ENCODE data around the gene TMC8. TPM values are rescaled to one million over a fixed set of nuclear protein-coding genes. Genes with fewer than 3 reads are reported as not detected.
A peak's percentile ranks its signal among the peaks of the same experiment; 100 is the strongest.

The TMC8 gene
- polyA plus RNA-seq, 1 of the 3 experiments (the other 2 are of a cell fraction), result 0.18 TPM

DNA sequence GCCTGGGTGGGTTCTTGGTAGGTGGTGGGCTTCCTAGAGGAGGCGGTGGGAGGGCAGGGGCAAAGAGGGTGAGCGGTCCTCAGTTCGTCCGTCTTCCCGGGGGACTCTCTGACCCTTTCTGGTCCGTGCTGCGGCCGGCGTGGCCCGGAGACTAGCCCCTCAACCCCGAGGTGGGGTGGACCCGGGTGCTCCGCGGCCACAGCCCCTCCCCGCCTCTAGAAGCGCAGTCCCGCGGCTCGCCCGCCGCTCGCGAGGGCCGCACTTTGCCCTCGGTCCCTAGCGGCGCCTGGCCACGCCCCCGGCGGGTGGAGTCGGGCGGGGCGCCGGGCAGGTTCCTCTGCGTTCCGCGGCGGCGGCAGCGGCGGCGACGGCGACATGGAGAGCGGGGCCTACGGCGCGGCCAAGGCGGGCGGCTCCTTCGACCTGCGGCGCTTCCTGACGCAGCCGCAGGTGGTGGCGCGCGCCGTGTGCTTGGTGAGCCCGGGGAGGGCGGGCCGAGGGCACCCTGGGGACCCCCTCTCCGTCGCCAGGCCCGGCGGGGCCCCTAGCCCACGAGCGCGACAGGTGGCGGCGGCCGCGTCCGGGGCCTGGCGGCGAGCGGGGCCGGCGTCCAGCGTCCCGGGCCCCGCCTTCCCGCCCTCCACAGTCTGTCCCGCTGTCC, 37.8 kb downstream of the TMC8 start, which contains the start of gene SYNGR2 (continued):
- TF ChIP-seq SIN3A (IDR thresholded peaks at IDR 0.05; ENCODE audit: borderline replicate concordance, low read depth, low read length), result peak; percentile 53; the same call in 1 of the 2 replicates
- no peak for TF ChIP-seq NRF1 (IDR thresholded peaks at IDR 0.05; ENCODE audit: low read depth, low read length)
- no peak for TF ChIP-seq EZH2phosphoT487 (IDR thresholded peaks at IDR 0.05; ENCODE audit: borderline replicate concordance, low read depth)
- peak; percentile 18; the same call in 1 of the 2 replicates for TF ChIP-seq RAD21 (IDR thresholded peaks at IDR 0.05; ENCODE audit: low read length)
- TF ChIP-seq SMC3 (IDR thresholded peaks at IDR 0.05; ENCODE audit: low read depth, low read length), result peak; percentile 29; the same call in 1 of the 2 replicates
- no peak for TF ChIP-seq MEF2A (IDR thresholded peaks at IDR 0.05; ENCODE audit: borderline replicate concordance, low read depth)
- TF ChIP-seq, protein P1, sequence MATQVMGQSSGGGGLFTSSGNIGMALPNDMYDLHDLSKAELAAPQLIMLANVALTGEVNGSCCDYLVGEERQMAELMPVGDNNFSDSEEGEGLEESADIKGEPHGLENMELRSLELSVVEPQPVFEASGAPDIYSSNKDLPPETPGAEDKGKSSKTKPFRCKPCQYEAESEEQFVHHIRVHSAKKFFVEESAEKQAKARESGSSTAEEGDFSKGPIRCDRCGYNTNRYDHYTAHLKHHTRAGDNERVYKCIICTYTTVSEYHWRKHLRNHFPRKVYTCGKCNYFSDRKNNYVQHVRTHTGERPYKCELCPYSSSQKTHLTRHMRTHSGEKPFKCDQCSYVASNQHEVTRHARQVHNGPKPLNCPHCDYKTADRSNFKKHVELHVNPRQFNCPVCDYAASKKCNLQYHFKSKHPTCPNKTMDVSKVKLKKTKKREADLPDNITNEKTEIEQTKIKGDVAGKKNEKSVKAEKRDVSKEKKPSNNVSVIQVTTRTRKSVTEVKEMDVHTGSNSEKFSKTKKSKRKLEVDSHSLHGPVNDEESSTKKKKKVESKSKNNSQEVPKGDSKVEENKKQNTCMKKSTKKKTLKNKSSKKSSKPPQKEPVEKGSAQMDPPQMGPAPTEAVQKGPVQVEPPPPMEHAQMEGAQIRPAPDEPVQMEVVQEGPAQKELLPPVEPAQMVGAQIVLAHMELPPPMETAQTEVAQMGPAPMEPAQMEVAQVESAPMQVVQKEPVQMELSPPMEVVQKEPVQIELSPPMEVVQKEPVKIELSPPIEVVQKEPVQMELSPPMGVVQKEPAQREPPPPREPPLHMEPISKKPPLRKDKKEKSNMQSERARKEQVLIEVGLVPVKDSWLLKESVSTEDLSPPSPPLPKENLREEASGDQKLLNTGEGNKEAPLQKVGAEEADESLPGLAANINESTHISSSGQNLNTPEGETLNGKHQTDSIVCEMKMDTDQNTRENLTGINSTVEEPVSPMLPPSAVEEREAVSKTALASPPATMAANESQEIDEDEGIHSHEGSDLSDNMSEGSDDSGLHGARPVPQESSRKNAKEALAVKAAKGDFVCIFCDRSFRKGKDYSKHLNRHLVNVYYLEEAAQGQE (IDR thresholded peaks at IDR 0.05; ENCODE audit: low read depth, low read length), result no peak
- TF ChIP-seq TCF12 (IDR thresholded peaks at IDR 0.05), result no peak

DNA sequence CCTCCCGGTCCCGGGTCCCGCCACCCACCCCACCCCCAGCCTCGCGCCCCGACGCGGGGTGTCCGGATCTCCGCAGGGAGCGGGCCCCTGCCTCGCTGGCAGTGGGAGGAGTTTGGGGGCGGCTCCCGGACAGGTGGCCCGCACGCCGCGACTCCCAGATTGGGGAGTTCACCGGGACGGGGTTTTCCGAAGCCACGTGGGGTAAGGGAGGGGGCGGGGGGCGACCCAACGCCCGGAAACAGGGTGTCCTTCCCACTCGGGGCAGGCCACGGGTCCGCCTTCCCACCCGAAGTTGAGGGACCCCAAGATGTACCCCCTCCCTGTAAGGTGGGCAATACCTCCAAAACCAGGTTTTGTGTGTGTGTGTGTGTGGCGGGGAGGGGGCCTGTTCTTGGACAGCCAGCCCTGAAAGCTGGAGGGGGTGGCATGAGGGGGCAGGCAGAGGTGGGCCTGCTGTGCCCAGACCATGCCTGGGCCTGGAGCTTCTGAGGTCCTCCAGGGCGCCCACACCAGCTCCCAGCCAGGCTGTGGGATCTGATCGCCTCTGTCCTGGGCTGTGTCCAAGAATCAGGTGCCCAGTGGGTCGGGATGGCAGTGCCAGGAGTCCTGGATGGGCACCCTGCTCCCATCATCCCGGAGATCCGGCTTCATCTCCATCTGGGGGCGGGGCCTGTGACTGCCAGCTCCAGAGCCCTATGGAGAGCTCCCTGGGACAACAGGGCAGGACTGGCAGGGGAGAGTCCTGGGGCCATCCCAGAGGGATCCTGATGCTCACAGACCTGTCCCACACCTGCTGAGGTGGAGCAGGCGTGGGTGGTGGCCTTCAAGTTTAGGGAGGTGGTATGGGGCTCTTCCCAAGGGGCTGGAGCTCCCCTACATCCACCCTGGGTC, 38.6 kb downstream of the TMC8 start:
- ChIA-PET CTCF (interaction anchor here (0.6 to 2.1 kb wide), 12 partner anchors 10 to 149 kb away, joined by 3 to 19 read pairs (median 5); partner anchors contain the start of genes AFMID and TK1), POLR2A (interaction anchor here (0.6 to 1.5 kb wide), 8 partner anchors 13 to 1706 kb away, joined by 3 to 7 read pairs (median 4); partner anchors contain the start of gene TK1)
- no peaks in the 10 kb centered on the region for H3K9me2 ChIP-seq
- peaks cover 14% of the 10 kb centered on the region; the same call in 1 of the 2 replicates for H4K20me1 ChIP-seq (ENCODE audit: insufficient read depth)
- peak overlapping the region; percentile 95 for H3K4me2 ChIP-seq
- peak overlapping the region; percentile 71 to 85 for H3K4me3 ChIP-seq (ENCODE audit: low read depth in 2 of 2, low read length in 1 of 2)
- no peaks in the 10 kb centered on the region for H3K79me2 ChIP-seq (ENCODE audit: insufficient read depth)
- H3K27me3 ChIP-seq (ENCODE audit: insufficient read depth), result no peaks in the 10 kb centered on the region
- peak overlapping the region; percentile 68 for H3K9ac ChIP-seq
- peaks cover 0 to 23% of the 10 kb centered on the region in 2 experiments for H3K36me3 ChIP-seq (replicated peaks in 1 of 2; ENCODE audit: control insufficient read depth in 1 of 2, insufficient read depth in 2 of 2, low read length in 1 of 2)
- DNase-seq, result peak; percentile 92
- peaks cover 8 to 14% of the 10 kb centered on the region in 2 experiments; a peak in 2 of 4 replicates for H3K4me1 ChIP-seq (ENCODE audit: control insufficient read depth in 1 of 2, insufficient read depth in 2 of 2, low read depth in 1 of 2, low read length in 1 of 2)
- H3K9me3 ChIP-seq, result no peaks in the 10 kb centered on the region
- under 1% methylated on average over 21 of the region's 38 CpGs for WGBS (ENCODE audit: low lambda C conversion rate)
- H2AFZ ChIP-seq (ENCODE audit: low read depth), result peak overlapping the region; percentile 72; the same call in 1 of the 2 replicates
- TF ChIP-seq NFIC (IDR thresholded peaks at IDR 0.05; ENCODE audit: borderline replicate concordance), result no peak
- peak; percentile 31; the same call in 1 of the 2 replicates for TF ChIP-seq MXI1 (IDR thresholded peaks at IDR 0.05; ENCODE audit: low read depth, low read length)
- TF ChIP-seq, protein P2, sequence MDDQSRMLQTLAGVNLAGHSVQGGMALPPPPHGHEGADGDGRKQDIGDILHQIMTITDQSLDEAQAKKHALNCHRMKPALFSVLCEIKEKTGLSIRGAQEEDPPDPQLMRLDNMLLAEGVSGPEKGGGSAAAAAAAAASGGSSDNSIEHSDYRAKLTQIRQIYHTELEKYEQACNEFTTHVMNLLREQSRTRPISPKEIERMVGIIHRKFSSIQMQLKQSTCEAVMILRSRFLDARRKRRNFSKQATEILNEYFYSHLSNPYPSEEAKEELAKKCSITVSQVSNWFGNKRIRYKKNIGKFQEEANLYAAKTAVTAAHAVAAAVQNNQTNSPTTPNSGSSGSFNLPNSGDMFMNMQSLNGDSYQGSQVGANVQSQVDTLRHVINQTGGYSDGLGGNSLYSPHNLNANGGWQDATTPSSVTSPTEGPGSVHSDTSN (IDR thresholded peaks at IDR 0.05), result peak; percentile 97
- TF ChIP-seq FOXM1 (IDR thresholded peaks at IDR 0.05; ENCODE audit: low read depth), result no peak
- TF ChIP-seq, protein P3, sequence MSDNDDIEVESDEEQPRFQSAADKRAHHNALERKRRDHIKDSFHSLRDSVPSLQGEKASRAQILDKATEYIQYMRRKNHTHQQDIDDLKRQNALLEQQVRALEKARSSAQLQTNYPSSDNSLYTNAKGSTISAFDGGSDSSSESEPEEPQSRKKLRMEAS (IDR thresholded peaks at IDR 0.05; ENCODE audit: low read depth), result peak; percentile 57
- no peak for TF ChIP-seq RFX5 (IDR thresholded peaks at IDR 0.05; ENCODE audit: low read length)
- H3K27ac ChIP-seq (ENCODE audit: low read depth in 2 of 2, low read length in 1 of 2), result peak overlapping the region in 1 of 2 experiments; percentile 45; a peak in 2 of 4 replicates
- peaks cover 13% of the 10 kb centered on the region for H3F3A ChIP-seq (replicated peaks; ENCODE audit: insufficient read depth)

Measured in SK-N-SH (cell line).